Gastroesophageal sphincter (tissue), 4 donors: ENCODE results near the gene PGM1. TPM values are rescaled to one million over a fixed set of nuclear protein-coding genes. Genes with fewer than 3 reads are reported as not detected.

Experiments used
- ATAC-seq: fragments of 150-250 bp; one replicate; pipeline ENCODE4 v1.9.1; 2016; ENCODE audit warnings: mild to moderate bottlenecking, moderate library complexity
- H3K27ac ChIP-seq, 4 donors: fragments of 200-600 bp; sonication (generic) in 3 of 4; 1 replicate in 3 of 4; 2 replicates in 1 of 4; pipeline ENCODE4 v1.5.1; 2016 to 2019
- H3K27me3 ChIP-seq: fragments of 200-600 bp; sonication (generic); one replicate; pipeline ENCODE4 v1.5.1; 2019
- H3K36me3 ChIP-seq, 2 donors: fragments of 200-600 bp; sonication (generic); one replicate each; pipeline ENCODE4 v1.5.1; 2019; ENCODE audit warnings: control low read depth in 1 of 2
- H3K4me1 ChIP-seq, 3 donors: fragments of 200-600 bp; sonication (generic); 1 replicate in 2 of 3; 2 replicates in 1 of 3; pipeline ENCODE4 v1.5.1; 2016 to 2019; ENCODE audit warnings: control low read depth in 2 of 3
- H3K4me3 ChIP-seq, 2 donors: fragments of 200-600 bp; sonication (generic); one replicate each; pipeline ENCODE4 v1.5.1; 2019; ENCODE audit warnings: mild to moderate bottlenecking in 1 of 2, moderate library complexity in 1 of 2
- H3K9me3 ChIP-seq, 3 donors: fragments of 200-600 bp; sonication (generic); one replicate each; pipeline ENCODE4 v1.5.1; 2017 to 2019; ENCODE audit warnings: control low read depth in 2 of 3
- EP300 ChIP-seq: sonication (generic); formaldehyde crosslinking; IDR thresholded peaks from one replicate; pipeline ENCODE4 v1.6.1; 2017; ENCODE audit warnings: antibody characterized with exemption, mild to moderate bottlenecking
- POLR2A ChIP-seq, 2 donors: fragments of 450-650 bp; IDR thresholded peaks; one replicate each; pipeline ENCODE4 v1.6.1; 2017; ENCODE audit warnings: antibody characterized with exemption in 2 of 2, mild to moderate bottlenecking in 2 of 2, moderate library complexity in 1 of 2
- POLR2AphosphoS5 ChIP-seq: sonication (generic); formaldehyde crosslinking; IDR thresholded peaks from one replicate; pipeline ENCODE4 v1.6.1; 2017; ENCODE audit warnings: antibody characterized with exemption
- WGBS, 2 donors: methylation state at CpG; one replicate each; pipeline ENCODE4 v1.1.5; 2018; ENCODE audit warnings: low coverage in 1 of 2; 5-methylcytosine and 5-hydroxymethylcytosine counted together
- total RNA-seq, 4 donors: library from RNA; depleted of rRNA; stranded (reverse); fragments of >200 nt; gene quantifications; one replicate each; pipeline ENCODE4 v1.1.0, GENCODE V29; 2016
- TF ChIP-seq, protein P1 (sequence below), 4 experiments: fragments of 200-600 bp in 2 of 4; fragments of 450-650 bp in 2 of 4; sonication (generic) in 1 of 4; IDR thresholded peaks; one replicate each; pipeline ENCODE4 v1.5.1; 2017 to 2019; ENCODE audit warnings: antibody characterized with exemption in 4 of 4, mild to moderate bottlenecking in 2 of 4, moderate library complexity in 2 of 4

The PGM1 gene
- total RNA-seq, 4 donors from 2014 or later: 40.0 to 95.6 (median 61.4) TPM

DNA sequence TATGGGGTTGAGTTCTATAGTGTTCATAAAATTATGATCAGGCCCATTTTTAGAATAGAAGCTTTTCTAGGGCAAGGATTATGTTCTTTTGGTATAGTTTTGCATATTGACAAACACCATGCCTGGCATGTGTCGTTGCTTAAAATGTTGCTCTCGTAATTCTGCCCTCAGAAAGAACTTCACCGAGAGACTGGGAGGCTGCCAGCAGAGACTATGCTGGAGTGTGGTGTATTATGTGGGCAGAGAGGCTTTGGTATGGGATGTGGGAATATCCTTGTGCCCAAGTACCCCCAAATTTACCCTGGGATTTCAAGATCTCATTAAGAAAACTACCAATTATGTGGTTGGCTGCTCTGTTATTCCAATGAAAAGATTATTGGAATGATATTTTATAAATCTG lies 27.9 kb downstream of the PGM1 start:
- Histone ChIP-seq H3K9me3 (no peaks in the 10 kb centered on the region), H3K27ac (peak overlapping the region in 2 of 4 donors; percentile 38 to 39), H3K36me3 (no peaks in the 10 kb centered on the region), H3K4me3 (no peak overlapping the region), H3K27me3 (no peaks in the 10 kb centered on the region), H3K4me1 (peaks cover 3 to 21% (median 4%) of the 10 kb centered on the region in 3 donors)
- 39 to 40% methylated on average over 2 to 3 of the region's 3 CpGs for WGBS, 2 donors
- no peak for ATAC-seq
- TF ChIP-seq, protein P1, sequence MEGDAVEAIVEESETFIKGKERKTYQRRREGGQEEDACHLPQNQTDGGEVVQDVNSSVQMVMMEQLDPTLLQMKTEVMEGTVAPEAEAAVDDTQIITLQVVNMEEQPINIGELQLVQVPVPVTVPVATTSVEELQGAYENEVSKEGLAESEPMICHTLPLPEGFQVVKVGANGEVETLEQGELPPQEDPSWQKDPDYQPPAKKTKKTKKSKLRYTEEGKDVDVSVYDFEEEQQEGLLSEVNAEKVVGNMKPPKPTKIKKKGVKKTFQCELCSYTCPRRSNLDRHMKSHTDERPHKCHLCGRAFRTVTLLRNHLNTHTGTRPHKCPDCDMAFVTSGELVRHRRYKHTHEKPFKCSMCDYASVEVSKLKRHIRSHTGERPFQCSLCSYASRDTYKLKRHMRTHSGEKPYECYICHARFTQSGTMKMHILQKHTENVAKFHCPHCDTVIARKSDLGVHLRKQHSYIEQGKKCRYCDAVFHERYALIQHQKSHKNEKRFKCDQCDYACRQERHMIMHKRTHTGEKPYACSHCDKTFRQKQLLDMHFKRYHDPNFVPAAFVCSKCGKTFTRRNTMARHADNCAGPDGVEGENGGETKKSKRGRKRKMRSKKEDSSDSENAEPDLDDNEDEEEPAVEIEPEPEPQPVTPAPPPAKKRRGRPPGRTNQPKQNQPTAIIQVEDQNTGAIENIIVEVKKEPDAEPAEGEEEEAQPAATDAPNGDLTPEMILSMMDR (IDR thresholded peaks at IDR 0.05): no peak
- TF ChIP-seq POLR2AphosphoS5 (no peak), EP300 (no peak), POLR2A (IDR thresholded peaks at IDR 0.05) (no peak)

DNA sequence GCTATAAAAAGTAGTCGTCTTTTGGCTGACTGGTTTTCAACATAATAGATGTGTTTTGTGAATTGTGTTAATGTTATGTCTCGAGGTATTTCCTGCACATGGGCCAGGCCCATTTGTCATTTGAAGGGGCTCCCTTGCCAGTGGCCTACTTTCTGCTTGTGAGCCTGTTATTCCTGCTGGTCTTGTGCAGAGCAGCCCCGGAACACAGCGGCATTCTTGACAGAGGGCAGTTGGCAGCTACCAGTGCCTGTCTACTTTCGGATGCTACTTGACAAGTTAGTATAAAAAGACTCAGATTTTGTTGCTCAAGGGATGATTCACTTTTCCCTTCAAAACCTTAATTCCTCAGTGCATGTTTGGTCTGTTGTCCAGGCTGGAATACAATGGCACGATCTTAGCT lies 28.5 kb downstream of the PGM1 start:
- no peaks in the 10 kb centered on the region for H3K27me3 ChIP-seq
- no peaks in the 10 kb centered on the region for H3K36me3 ChIP-seq
- 14 to 25% methylated on average over 5 to 6 of the region's 6 CpGs for WGBS, 2 donors
- peaks cover 3 to 21% (median 4%) of the 10 kb centered on the region in 3 donors for H3K4me1 ChIP-seq
- TF ChIP-seq, protein P1 (IDR thresholded peaks at IDR 0.05): no peak
- TF ChIP-seq POLR2AphosphoS5 (peak; percentile 88), EP300 (no peak)
- H3K4me3 ChIP-seq: no peak overlapping the region
- H3K9me3 ChIP-seq: no peaks in the 10 kb centered on the region
- peak overlapping the region in 3 of 4 donors; percentile 38 to 55 (median 39) for H3K27ac ChIP-seq
- ATAC-seq: peak; percentile 85

DNA sequence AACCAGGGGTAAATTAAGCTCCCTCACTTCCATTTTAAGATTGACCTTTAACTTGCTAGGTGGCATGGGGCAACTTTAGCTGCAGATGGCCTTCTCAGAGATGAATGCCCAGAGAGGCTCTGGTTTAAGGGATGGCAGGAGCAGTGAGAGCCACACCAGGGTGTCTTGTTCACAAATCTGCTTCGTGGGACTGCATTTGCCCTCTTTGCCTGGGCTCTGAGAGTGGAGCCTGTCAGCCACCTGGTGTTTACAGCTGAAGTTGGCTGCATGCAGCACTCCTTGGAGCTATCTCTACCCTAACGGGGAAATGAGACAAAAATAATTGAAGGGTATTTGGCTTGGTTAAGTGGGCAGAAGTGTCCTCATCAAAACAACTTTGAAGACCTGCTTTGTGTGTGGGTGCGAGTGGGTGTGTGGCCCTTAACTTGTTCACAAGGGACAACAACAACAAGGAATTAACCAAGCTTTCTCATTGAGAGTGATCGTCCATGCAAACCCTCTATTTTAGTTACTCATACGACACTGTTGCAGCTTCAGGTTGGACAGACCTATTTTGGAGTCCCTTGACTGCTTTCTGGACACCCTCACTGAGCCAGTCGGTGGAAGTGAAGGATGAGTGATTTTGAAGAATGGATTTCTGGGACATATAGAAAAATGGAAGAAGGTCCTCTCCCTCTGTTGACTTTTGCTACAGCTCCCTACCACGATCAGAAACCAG lies 29.8 kb downstream of the PGM1 start:
- no peak for ATAC-seq
- Histone ChIP-seq H3K9me3 (no peaks in the 10 kb centered on the region), H3K4me1 (peaks cover 3 to 21% (median 4%) of the 10 kb centered on the region in 3 donors), H3K27me3 (no peaks in the 10 kb centered on the region), H3K4me3 (no peak overlapping the region), H3K27ac (no peak overlapping the region), H3K36me3 (no peaks in the 10 kb centered on the region)
- TF ChIP-seq EP300 (no peak), POLR2A (IDR thresholded peaks at IDR 0.05) (no peak), POLR2AphosphoS5 (no peak)
- TF ChIP-seq, protein P1 (IDR thresholded peaks at IDR 0.05): no peak
- WGBS, 2 donors: 81 to 95% methylated on average over 6 of the region's 7 CpGs

DNA sequence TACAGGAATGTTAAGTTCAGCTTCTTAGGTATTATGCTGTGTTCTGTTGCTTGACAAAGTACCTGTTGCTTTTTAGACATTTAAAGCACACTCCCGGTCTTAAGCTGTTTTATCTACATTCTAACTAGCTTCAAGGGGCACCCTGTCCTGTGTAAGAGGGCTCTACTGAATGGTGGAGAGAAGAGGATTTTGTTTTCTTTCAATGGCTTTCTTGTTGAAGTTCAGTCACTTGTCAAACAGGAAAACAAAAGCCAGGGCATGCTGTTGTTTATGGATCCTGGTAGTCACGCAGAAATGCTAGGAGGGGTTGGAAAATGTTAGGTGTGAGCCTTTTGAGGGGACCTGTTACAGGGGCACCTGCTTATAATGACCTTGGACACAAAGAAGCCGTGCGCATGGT lies 30.7 kb downstream of the PGM1 start:
- no peak for TF ChIP-seq POLR2A (IDR thresholded peaks at IDR 0.05)
- TF ChIP-seq, protein P1 (IDR thresholded peaks at IDR 0.05): no peak
- TF ChIP-seq POLR2AphosphoS5: no peak
- TF ChIP-seq EP300: no peak

DNA sequence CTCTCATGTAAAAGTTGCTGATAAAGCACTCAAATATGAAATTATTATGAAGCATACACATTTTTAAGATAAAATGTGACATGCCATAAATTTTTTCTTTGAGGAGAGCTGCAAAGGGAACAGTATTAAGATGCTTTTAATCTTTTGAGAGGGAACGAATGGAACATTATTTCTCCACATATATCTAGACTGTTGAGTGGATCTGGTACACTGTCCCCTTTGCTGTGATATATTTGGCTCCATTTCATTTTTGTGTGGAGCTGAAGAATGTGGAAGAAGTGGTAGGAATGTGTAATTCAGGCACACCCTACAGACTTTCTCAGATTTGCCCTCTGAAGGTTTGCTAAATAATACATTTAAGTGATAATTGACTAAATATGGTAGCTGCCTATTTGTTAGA lies 31.7 kb downstream of the PGM1 start:
- peaks cover 3 to 21% (median 4%) of the 10 kb centered on the region in 3 donors for H3K4me1 ChIP-seq
- H3K9me3 ChIP-seq: no peaks in the 10 kb centered on the region
- H3K27ac ChIP-seq: no peak overlapping the region
- peaks cover 0 to 6% of the 10 kb centered on the region in 2 donors for H3K36me3 ChIP-seq
- no peaks in the 10 kb centered on the region for H3K27me3 ChIP-seq
- no peak overlapping the region for H3K4me3 ChIP-seq
- no peak for TF ChIP-seq POLR2A (IDR thresholded peaks at IDR 0.05)
- TF ChIP-seq, protein P1 (IDR thresholded peaks at IDR 0.05): peak in 1 of 4 experiments; percentile 20
- 63 to 93% methylated on average over 1 of the region's 1 CpG for WGBS, 2 donors
- ATAC-seq: no peak

More for the DNA sequence above, 30.7 kb downstream of the PGM1 start:
- Histone ChIP-seq H3K27ac (no peak overlapping the region), H3K27me3 (no peaks in the 10 kb centered on the region), H3K36me3 (no peaks in the 10 kb centered on the region), H3K4me1 (peaks cover 3 to 21% (median 4%) of the 10 kb centered on the region in 3 donors), H3K4me3 (no peak overlapping the region), H3K9me3 (no peaks in the 10 kb centered on the region)
- 95 to 100% methylated on average over 1 to 2 of the region's 4 CpGs for WGBS, 2 donors
- no peak for ATAC-seq
